ENCODE data around the gene REC8. TPM values are rescaled to one million over a fixed set of nuclear protein-coding genes. Genes with fewer than 3 reads are reported as not detected.
A peak's percentile ranks its signal among the peaks of the same experiment; 100 is the strongest.

The REC8 gene
- polyA plus RNA-seq, 10 donors: 5.7 to 11.6 (median 10.7) TPM

DNA sequence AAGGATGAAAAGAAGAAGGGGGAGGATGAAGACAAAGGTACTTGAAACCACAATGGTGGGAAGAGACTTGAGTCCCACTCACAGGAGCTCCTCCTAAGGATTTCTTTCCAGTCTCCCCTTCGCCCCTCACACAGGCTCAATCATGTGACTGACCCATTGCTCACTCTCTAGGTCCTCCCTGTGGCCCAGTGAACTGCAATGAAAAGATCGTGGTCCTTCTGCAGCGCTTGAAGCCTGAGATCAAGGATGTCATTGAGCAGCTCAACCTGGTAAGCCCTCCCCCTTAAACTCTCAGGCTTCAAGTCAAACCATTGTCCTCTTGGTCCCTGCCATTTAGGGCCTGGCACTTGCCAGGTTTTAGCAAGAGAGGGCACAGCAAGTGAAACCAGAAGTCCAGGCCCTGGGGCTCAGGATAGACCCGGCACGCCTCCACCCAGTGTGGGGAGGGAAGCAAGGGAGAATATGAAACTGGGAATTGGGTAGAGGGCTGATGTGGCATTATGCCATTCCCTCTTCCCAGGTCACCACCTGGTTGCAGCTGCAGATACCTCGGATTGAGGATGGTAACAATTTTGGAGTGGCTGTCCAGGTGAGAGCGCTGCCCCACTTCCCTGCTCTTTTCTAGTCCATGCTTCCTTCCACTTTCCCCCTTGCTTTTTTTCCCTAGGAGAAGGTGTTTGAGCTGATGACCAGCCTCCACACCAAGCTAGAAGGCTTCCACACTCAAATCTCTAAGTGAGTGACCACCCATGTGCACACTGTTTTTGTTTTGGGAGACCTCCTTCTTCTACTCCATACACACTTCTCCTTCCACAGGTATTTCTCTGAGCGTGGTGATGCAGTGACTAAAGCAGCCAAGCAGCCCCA is 34.1 kb upstream of the REC8 start:
- no peak for DNase-seq

- no peak for DNase-seq
Observed at GRCh38 chr14:24138396-24139271, 33.2 kb upstream of the REC8 start.

GRCh38 chr14:24139272-24139934 is 32.5 kb upstream of the REC8 start:
- DNase-seq: no peak

- DNase-seq: peak; percentile 99 to 100 (median 100)
Observed at GRCh38 chr14:24141097-24141880, 30.6 kb upstream of the REC8 start, which contains the start of gene EMC9. TSS of gene EMC9 (minus strand) at chr14:24141591. CDS start at chr14:24141304, 287 bp downstream.

- no peak for DNase-seq
Observed at GRCh38 chr14:24143511-24143910, 28.4 kb upstream of the REC8 start.

DNA sequence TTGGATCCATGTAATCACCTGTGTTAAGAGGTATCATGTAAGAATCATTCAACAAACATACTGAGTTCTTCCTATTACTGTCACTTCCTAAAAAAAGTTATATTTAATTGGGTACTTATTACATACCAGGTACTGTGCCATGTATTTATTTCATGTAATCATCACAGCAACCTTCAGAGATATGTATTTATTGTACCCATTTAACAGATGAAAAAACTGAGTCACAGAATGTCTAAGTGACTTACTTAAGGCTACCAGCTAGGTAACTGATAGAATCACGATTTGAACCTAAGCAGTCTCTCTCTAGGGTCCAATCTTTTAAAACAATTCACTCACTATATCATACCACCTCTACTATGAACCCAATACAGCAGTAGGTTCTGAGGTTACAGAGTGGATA is 27.4 kb upstream of the REC8 start:
- DNase-seq: no peak

GRCh38 chr14:24145219-24145618 is 26.7 kb upstream of the REC8 start:
- no peak for DNase-seq

GRCh38 chr14:24145690-24146452 is 26.0 kb upstream of the REC8 start:
- DNase-seq: no peak

GRCh38 chr14:24146453-24146977 is 25.4 kb upstream of the REC8 start, which contains the start of gene PSME2:
TSS of gene PSME2 (minus strand) at chr14:24146610. CDS start at chr14:24146581, 29 bp downstream.
- DNase-seq: peak; percentile 93 to 97 (median 97)

DNA sequence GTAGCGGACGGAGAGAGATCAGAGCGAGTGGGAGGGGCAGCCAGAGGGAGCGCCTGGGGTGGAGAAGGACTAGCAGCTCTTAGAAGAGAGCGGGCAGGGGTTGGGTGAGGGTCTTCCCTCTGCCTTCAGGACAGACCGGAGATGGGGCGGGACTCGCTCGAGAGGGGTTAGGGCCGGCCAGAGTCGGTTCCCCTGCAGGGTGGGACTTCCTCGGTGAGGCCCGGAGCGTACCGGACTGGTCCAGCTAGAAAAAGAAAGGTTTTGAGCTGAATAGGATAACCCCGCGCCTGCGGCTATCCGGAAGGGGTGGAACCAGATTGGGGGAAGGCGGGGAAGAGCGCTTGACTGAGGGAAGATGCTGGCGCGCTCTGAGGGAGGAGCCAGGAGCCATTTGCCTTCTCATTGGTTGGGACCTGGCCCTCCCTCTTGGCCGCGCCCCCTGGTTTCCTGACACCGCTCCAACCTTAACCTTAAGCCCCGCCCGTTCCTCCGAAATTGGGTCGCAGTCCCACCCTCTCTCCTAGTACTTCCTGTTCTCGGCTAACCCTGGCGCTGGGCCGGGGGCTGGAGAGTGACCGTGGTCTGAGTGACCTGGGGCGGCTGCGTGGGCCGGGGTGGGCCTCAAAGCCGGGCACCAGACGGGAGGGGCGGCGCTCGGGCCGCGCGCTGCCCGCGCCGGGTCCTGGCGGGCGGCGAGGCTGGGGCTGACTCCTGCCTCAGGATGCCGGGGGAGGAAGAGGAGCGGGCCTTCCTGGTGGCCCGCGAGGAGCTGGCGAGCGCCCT is 24.7 kb upstream of the REC8 start, which contains the start of gene RNF31:
RNF31 (plus strand) TSS at position 521 of the 783 bp plus-strand sequence; CDS start at position 722, 201 bp downstream.
- peak; percentile 99 for DNase-seq

GRCh38 chr14:24147761-24148428 is 24.0 kb upstream of the REC8 start:
- no peak for DNase-seq

DNA sequence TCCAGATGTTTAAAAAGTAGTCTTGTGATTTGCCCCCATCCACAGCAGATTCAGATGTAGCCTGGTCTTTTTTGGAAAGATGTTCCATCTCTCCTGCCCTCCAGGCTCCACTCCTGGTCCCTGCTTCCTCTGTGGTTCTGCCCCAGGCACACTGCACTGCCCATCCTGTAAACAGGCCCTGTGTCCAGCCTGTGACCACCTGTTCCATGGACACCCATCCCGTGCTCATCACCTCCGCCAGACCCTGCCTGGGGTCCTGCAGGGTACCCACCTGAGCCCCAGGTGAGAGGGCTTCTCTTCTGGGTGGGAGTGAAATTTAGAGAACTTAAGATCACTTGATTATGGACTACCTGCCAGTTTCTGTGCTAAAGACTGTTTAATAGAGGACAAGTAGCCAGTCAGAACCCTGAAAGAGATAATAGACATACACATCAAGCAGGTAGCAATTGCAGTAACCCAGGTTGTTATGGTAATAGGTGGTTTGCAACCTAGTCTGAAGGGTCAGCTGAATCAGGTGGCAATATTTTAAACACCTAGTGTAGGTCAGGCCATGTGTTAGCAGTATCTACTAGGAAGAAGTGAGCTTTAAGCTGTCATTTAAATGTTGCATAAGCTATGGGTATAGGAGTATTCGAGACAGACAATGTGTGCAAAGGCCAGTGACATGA is 22.4 kb upstream of the REC8 start:
- no peak for DNase-seq

DNA sequence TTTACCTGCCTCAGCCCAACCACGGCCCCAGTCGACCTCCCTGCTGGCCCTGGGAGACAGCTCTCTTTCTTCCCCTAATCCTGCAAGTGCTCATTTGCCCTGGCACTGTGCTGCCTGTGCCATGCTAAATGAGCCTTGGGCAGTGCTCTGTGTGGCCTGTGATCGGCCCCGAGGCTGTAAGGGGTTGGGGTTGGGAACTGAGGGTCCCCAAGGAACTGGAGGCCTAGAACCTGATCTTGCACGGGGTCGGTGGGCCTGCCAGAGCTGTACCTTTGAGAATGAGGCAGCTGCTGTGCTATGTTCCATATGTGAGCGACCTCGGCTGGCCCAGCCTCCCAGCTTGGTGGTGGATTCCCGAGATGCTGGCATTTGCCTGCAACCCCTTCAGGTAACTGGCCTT is 21.8 kb upstream of the REC8 start:
- DNase-seq: no peak

- DNase-seq: no peak
Observed at GRCh38 chr14:24150567-24150966, 21.3 kb upstream of the REC8 start.

DNA sequence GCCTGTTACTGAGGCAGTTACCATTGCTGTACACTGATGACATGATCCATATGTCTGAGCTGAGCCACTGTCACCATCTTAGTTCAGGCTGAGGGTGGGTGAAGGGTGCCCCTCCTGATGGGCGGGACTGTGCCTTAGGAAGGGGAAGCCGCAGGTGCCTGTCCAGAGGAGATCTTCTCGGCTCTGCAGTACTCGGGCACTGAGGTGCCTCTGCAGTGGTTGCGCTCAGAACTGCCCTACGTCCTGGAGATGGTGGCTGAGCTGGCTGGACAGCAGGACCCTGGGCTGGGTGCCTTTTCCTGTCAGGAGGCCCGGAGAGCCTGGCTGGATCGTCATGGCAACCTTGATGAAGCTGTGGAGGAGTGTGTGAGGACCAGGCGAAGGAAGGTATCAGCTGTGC is 20.9 kb upstream of the REC8 start:
- no peak for DNase-seq

DNA sequence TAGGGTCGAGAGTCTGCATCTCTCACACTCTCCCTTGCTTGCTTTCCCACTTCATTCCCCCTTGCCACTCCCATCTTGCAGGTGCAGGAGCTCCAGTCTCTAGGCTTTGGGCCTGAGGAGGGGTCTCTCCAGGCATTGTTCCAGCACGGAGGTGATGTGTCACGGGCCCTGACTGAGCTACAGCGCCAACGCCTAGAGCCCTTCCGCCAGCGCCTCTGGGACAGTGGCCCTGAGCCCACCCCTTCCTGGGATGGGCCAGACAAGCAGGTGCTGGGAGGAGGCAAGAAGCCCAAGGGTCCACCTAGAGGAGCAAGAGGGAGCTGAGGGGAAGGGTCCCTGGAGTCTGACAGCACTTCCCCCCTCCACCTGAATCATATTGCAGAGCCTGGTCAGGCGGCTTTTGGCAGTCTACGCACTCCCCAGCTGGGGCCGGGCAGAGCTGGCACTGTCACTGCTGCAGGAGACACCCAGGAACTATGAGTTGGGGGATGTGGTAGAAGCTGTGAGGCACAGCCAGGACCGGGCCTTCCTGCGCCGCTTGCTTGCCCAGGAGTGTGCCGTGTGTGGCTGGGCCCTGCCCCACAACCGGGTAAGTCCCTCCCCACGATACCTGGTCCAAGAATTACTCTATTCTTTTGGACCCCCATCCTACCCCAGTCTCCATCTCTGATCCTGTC is 20.3 kb upstream of the REC8 start:
- DNase-seq: no peak

DNA sequence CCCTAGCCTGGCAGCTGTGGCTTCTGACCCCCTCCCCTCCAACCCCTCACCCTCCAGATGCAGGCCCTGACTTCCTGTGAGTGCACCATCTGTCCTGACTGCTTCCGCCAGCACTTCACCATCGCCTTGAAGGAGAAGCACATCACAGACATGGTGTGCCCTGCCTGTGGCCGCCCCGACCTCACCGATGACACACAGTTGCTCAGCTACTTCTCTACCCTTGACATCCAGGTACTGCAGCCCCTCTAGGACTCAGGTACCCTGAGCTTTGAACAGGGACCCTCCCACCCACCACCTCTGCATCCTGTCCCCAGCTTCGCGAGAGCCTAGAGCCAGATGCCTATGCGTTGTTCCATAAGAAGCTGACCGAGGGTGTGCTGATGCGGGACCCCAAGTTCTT is 16.8 kb upstream of the REC8 start:
- no peak for DNase-seq

All from muscle of back (tissue), 11 donors.